HL-60 (cell line): Measurements from ENCODE around the gene PROSER2.

ENCODE experiments used
- POLR2AphosphoS5 ChIP-seq: IDR thresholded peaks from 2 replicates; pipeline ENCODE4 v1.6.1; 2012; ENCODE audit warnings: low read depth
- SPI1 ChIP-seq: IDR thresholded peaks from 2 replicates; pipeline ENCODE4 v1.6.1; 2012; ENCODE audit warnings: low read depth, mild to moderate bottlenecking, borderline replicate concordance
- TF ChIP-seq, protein P1 (sequence below): IDR thresholded peaks from one replicate; pipeline ENCODE4 v1.5.1; 2011; ENCODE audit warnings: low read length, control low read depth, inconsistent platforms; ENCODE audit not compliant: insufficient read depth

- TF ChIP-seq, protein P1, sequence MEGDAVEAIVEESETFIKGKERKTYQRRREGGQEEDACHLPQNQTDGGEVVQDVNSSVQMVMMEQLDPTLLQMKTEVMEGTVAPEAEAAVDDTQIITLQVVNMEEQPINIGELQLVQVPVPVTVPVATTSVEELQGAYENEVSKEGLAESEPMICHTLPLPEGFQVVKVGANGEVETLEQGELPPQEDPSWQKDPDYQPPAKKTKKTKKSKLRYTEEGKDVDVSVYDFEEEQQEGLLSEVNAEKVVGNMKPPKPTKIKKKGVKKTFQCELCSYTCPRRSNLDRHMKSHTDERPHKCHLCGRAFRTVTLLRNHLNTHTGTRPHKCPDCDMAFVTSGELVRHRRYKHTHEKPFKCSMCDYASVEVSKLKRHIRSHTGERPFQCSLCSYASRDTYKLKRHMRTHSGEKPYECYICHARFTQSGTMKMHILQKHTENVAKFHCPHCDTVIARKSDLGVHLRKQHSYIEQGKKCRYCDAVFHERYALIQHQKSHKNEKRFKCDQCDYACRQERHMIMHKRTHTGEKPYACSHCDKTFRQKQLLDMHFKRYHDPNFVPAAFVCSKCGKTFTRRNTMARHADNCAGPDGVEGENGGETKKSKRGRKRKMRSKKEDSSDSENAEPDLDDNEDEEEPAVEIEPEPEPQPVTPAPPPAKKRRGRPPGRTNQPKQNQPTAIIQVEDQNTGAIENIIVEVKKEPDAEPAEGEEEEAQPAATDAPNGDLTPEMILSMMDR = no peak
- TF ChIP-seq POLR2AphosphoS5 (no peak), SPI1 (no peak)
Observed at GRCh38 chr10:11795101-11795920, 27.8 kb upstream of the PROSER2 start.
